GM10266 (cell line): ENCODE measurements around the gene MATN1.
A peak's percentile ranks its signal among the peaks of the same experiment; 100 is the strongest.

Experiments
- DNase-seq: peaks from one replicate; pipeline ENCODE4 v3.0.0; 2012; ENCODE audit errors: extremely low spot score
- TF ChIP-seq, protein P1 (sequence below): IDR thresholded peaks from 2 replicates; pipeline ENCODE4 v1.5.1; 2012; ENCODE audit warnings: mild to moderate bottlenecking, low read depth; ENCODE audit not compliant: control insufficient read depth, insufficient read depth; ENCODE audit errors: missing control alignments

The MATN1 gene

DNA sequence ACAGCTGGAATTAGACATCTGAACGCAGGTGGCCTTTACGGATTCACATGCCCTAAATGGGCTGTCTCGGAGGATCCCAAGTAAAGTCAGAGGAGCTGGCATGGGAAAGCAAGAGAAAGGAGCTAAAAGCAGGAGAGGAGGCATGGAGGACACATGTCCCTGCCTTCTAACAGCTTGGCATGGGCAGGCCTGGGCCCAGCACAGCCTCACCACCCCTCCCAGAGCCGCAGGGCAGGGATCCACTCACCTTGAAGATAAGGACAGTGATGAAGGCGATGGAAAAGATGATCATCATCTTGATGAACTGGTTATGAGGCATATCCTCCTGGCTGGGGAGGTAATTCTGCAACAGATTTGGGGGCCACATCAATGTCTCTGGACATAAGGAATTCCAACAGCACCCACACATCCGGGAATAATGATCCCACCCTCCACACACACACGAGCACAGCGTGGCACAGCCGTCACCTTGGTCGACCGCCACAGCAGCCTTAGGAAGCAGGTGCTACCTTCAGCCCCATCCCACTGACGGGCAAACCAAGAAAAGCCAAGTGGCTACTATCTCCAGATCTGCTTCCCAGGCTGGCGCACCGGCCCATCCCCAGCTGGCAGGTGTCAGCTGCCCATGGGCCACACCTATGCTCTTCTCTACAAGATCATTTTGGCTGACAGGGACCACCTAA lies 14.1 kb upstream of the MATN1 start:
- DNase-seq: no peak
- TF ChIP-seq, protein P1, sequence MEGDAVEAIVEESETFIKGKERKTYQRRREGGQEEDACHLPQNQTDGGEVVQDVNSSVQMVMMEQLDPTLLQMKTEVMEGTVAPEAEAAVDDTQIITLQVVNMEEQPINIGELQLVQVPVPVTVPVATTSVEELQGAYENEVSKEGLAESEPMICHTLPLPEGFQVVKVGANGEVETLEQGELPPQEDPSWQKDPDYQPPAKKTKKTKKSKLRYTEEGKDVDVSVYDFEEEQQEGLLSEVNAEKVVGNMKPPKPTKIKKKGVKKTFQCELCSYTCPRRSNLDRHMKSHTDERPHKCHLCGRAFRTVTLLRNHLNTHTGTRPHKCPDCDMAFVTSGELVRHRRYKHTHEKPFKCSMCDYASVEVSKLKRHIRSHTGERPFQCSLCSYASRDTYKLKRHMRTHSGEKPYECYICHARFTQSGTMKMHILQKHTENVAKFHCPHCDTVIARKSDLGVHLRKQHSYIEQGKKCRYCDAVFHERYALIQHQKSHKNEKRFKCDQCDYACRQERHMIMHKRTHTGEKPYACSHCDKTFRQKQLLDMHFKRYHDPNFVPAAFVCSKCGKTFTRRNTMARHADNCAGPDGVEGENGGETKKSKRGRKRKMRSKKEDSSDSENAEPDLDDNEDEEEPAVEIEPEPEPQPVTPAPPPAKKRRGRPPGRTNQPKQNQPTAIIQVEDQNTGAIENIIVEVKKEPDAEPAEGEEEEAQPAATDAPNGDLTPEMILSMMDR: no peak

DNA sequence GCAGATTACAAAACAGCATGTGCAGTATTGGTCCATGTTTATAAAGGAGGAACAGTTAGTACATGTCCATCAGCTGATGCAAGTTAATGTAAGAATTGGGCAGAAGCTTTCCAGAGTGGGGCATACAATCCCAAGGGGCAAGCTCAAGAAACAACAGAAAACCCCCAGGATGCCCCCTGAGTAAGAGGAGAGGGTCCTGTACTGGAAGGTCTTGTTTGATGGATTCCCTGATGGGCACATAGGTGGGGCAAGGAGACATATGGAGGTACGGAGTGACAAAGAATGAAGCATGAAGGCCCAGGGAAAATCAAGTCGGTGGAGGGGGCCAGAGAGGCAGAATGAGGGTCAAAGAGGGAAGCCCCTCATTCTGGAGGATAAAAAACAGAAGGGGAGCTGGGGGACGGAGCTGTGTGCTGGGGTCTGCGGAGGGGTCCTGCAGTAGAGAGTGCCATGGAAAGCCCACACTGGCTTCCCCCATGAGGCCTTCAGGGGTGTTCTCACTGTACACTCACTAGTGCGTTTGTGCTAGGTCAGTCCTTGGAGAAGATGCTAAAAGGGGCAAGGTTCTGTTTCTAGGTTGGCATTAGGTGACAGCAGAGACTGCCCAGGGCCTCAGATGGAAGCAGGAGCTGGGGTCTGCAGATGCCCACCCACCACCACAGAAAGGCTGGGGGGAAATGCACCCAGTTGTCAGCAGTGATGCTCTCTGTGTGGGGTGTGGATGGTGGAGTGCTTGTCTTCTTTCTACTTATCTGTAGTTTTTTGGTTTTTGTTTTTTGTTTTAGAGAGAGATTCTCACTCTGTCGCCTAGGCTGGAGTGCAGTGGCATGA lies 12.5 kb upstream of the MATN1 start:
- TF ChIP-seq, protein P1: no peak
- no peak for DNase-seq

DNA sequence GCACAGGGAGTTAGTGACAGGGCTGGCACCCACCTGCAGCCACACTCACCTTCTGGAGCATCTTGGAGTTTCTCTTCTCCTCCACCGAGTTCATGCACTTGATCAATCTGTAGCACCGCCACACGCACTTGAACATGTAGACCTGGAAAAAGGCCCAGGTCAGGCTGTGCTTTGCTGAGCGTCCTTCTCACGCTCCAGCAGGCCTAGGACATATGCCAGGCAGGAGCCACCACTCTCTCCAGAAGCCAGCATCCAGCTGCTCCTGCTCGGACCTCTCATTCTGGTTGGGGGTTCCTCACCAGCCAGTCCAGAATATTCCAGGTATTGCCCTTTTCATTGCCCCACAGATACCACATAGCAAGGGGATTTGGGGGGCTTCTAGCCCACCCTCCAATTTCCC lies 11.7 kb upstream of the MATN1 start:
- DNase-seq: no peak

DNA sequence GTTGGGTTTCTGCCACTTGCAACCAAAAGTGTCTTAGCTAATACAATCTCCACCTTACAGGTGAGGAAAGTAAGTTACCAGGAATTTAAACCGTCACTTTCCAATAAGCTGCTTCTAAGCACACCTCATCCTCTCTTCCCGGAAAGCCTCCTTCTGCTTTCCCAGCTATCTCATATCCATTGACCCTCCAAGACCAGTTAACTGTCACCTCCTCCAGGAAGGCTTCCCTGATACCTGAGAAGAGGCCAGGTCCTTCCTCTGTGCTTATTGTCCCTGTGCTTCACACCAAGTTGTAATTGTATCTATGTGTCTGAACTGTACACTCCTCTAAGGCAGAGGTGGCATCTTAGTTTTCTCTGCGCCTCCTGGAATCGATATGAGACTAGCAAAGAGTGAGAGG lies 11.2 kb upstream of the MATN1 start:
- TF ChIP-seq, protein P1: no peak
- no peak for DNase-seq

More for the DNA sequence above, 11.7 kb upstream of the MATN1 start:
- TF ChIP-seq, protein P1: no peak

DNA sequence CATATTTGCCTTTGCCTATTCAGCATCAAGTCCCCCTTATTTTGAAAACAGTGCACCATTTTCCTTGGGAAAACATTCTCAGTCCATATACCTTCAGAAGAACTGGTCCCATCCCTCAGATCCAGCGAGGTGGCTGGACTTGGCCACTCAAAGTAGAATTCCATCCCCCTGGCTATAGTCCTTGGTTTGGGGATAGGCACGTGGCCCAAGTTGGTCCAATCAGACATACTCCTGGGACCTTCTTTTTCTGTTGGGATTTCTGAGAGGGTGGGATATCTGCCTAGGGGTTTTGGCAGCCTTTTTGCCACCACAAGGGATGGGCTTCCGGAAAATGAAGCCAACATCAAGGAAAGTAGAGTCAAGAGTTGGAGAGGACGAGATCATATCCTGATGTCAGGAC lies 10.7 kb upstream of the MATN1 start:
- DNase-seq: no peak
- TF ChIP-seq, protein P1: no peak

DNA sequence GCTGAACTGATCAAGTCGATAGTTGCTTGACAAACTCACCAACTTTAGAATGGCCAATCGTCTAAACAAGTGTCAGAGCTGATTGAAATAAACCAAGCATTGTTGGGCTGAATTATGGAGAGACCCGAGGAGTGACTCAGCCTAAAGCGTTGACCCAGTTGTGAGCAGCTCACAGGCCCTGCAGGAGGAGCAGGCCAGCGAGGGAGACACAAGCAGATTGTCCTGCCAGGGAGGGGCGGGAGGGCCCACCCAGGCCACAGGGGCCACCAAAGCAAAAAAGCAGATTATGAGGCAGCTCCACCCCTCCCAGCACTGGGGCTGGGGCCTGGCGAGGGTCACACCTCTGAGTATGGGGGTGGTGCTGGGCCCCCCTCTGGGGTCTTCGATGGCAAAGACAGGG lies 10.1 kb upstream of the MATN1 start:
- no peak for DNase-seq
- TF ChIP-seq, protein P1: no peak

DNA sequence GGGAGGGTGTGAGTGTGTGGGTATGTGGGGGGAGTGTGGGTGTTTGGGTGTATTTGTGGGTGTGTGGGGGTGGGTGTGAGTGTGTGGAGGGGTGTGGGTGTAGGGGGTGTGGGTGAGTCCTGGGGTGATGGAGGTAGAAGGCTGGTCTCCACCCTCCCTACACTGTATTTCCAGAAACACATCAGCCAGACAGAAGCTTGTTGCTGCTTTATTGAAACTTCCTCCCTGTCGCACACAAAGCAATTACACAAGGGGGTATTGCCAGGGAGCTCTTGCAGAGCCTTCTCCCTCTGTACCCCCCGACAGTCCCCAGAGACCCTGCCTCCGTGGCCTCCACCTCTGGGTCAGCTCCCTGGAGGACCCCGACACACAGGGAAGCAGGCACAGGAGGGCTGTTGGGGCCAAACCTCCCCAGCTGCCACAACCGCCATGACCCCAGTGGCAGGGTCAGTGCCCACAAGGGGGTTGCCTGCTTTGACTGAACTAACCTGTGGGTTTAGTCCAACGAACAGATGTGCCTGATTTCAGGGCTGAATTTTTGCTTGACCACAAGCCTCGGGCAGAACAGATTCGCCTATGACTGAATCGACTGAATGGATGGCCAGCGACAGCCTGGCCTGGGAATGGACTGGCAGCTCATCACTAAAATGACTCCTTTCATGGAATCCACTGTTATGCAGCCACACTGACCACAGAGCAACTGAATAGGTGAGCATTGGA lies 9.1 kb upstream of the MATN1 start:
- DNase-seq: peak; percentile 42
- TF ChIP-seq, protein P1: no peak
